Measurements from ENCODE around the gene FHIP2A.
"Not testable (repeated sequence)": the region's sequence is repeated elsewhere in the genome, so short reads cannot be mapped to it uniquely, and the experiment has no call there.

Gene FHIP2A

GRCh38 chr10:114821293-114821914 lies at the start of gene FHIP2A:
Gene FHIP2A (plus strand): TSS chr10:114821780. CDS start chr10:114822079, 299 bp downstream.
- peak; percentile 79 for DNase-seq (ENCODE audit: low read depth)

GRCh38 chr10:114772496-114773196 lies 48.9 kb upstream of the FHIP2A start:
- DNase-seq (ENCODE audit: low read depth), result no peak

GRCh38 chr10:114773197-114773532 lies 48.4 kb upstream of the FHIP2A start:
- DNase-seq (ENCODE audit: low read depth), result no peak

GRCh38 chr10:114775082-114775481 lies 46.5 kb upstream of the FHIP2A start:
- DNase-seq (ENCODE audit: low read depth), result not testable (repeated sequence)

- no peak for DNase-seq (ENCODE audit: low read depth)
Measured at GRCh38 chr10:114777415-114777814, 44.2 kb upstream of the FHIP2A start.

- no peak for DNase-seq (ENCODE audit: low read depth)
Measured at GRCh38 chr10:114779803-114780576, 41.6 kb upstream of the FHIP2A start.

GRCh38 chr10:114780577-114781184 lies 40.9 kb upstream of the FHIP2A start:
- DNase-seq (ENCODE audit: low read depth), result no peak

- DNase-seq (ENCODE audit: low read depth), result no peak
Measured at GRCh38 chr10:114782666-114783065, 38.9 kb upstream of the FHIP2A start.

GRCh38 chr10:114783686-114784085 lies 37.9 kb upstream of the FHIP2A start:
- no peak for DNase-seq (ENCODE audit: low read depth)

GRCh38 chr10:114786492-114786891 lies 35.1 kb upstream of the FHIP2A start:
- DNase-seq (ENCODE audit: low read depth), result not testable (repeated sequence)

- DNase-seq (ENCODE audit: low read depth), result not testable (repeated sequence)
Measured at GRCh38 chr10:114787131-114787530, 34.4 kb upstream of the FHIP2A start.

- DNase-seq (ENCODE audit: low read depth), result no peak
Measured at GRCh38 chr10:114791768-114792167, 29.8 kb upstream of the FHIP2A start.

- no peak for DNase-seq (ENCODE audit: low read depth)
Measured at GRCh38 chr10:114795039-114795438, 26.5 kb upstream of the FHIP2A start.

GRCh38 chr10:114800361-114800760 lies 21.2 kb upstream of the FHIP2A start:
- no peak for DNase-seq (ENCODE audit: low read depth)

- no peak for DNase-seq (ENCODE audit: low read depth)
Measured at GRCh38 chr10:114801411-114801813, 20.2 kb upstream of the FHIP2A start.

- no peak for DNase-seq (ENCODE audit: low read depth)
Measured at GRCh38 chr10:114802177-114802576, 19.4 kb upstream of the FHIP2A start.

GRCh38 chr10:114806562-114807391 lies 14.8 kb upstream of the FHIP2A start:
- no peak for DNase-seq (ENCODE audit: low read depth)

GRCh38 chr10:114808982-114809381 lies 12.6 kb upstream of the FHIP2A start:
- DNase-seq (ENCODE audit: low read depth), result no peak

- no peak for DNase-seq (ENCODE audit: low read depth)
Measured at GRCh38 chr10:114810926-114811325, 10.7 kb upstream of the FHIP2A start.

- DNase-seq (ENCODE audit: low read depth), result no peak
Measured at GRCh38 chr10:114811862-114812261, 9.7 kb upstream of the FHIP2A start.

GRCh38 chr10:114815791-114816190 lies 5.8 kb upstream of the FHIP2A start:
- DNase-seq (ENCODE audit: low read depth), result no peak

- no peak for DNase-seq (ENCODE audit: low read depth)
Measured at GRCh38 chr10:114816308-114816707, 5.3 kb upstream of the FHIP2A start.

Data from activated T-cell treated with anti-CD3 and anti-CD28 coated beads for 1 hour (primary cell).